Stimulated activated CD4-positive, alpha-beta T cell treated with anti-CD3 and anti-CD28 coated beads, Interleukin-12 subunit alpha, Interleukin-12 subunit beta, amount 100 ng/mL, for 24 hours (primary cell): ENCODE measurements around the gene TMEM121.
A peak's percentile ranks its signal among the peaks of the same experiment; 100 is the strongest.
"Not testable (repeated sequence)": the region's sequence is repeated elsewhere in the genome, so short reads cannot be mapped to it uniquely, and the experiment has no call there.

Source experiments
- DNase-seq, 2 experiments: peaks; one replicate each; pipeline ENCODE4 v3.0.0-alpha.2; 2020; ENCODE audit warnings: low read depth in 2 of 2

The TMEM121 gene

DNA sequence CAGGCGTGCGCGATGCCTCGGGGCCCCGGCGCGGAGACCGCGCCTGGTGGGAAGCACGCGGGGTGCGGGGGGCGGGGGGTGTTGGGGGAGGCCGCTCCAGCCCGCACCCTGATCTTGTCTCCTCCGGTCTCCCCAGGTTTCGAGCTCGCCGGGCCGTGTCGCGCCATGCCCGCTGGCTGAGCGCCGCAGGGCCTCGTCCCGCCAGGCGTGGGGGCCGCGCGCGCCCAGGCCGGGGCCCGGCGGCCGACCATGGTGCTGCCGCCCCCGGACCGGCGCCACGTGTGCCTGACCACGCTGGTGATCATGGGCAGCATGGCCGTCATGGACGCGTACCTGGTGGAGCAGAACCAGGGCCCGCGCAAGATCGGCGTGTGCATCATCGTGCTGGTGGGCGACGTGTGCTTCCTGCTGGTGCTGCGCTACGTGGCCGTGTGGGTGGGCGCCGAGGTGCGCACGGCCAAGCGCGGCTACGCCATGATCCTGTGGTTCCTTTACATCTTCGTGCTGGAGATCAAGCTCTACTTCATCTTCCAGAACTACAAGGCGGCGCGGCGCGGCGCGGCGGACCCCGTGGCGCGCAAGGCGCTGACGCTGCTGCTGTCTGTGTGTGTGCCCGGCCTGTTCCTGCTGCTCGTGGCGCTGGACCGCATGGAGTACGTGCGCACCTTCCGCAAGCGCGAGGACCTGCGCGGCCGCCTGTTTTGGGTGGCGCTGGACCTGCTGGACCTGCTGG, 2.4 kb downstream of the TMEM121 start:
- DNase-seq: no peak

DNA sequence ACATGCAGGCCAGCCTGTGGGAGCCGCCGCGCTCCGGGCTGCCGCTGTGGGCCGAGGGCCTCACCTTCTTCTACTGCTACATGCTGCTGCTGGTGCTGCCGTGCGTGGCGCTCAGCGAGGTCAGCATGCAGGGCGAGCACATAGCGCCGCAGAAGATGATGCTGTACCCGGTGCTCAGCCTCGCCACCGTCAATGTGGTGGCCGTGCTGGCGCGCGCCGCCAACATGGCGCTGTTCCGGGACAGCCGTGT, 2.9 kb downstream of the TMEM121 start:
- no peak for DNase-seq

DNA sequence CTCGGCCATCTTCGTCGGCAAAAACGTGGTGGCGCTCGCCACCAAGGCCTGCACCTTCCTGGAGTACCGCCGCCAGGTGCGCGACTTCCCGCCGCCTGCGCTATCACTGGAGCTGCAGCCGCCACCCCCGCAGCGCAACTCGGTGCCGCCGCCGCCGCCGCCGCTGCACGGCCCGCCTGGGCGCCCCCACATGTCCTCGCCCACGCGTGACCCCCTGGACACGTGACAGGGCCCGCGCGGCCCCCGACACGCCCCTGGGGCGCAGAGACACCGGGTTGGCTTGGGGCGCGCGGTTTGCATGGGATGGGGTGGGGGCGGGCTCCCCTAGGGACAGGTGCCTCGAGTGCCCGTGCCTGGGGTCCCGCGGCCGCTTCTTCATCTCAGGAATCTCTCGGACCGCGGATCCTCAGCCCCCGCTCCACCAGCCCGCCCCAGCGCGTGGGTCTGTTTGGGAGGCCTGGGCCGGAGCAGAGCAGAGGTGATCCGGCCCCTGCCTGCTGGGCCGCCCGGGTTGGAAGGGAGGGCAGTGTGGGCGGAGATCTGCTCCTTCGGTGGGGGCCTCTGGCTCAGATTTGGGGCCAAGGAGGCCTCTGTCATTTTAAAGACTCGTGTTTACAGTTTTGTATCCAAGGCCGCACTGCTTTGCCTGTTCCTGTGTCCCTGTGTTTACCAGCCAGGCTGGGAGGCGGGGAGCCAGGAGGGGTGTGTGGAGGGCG, 3.3 kb downstream of the TMEM121 start:
- DNase-seq: peak in 1 of 2 experiments; percentile 36

DNA sequence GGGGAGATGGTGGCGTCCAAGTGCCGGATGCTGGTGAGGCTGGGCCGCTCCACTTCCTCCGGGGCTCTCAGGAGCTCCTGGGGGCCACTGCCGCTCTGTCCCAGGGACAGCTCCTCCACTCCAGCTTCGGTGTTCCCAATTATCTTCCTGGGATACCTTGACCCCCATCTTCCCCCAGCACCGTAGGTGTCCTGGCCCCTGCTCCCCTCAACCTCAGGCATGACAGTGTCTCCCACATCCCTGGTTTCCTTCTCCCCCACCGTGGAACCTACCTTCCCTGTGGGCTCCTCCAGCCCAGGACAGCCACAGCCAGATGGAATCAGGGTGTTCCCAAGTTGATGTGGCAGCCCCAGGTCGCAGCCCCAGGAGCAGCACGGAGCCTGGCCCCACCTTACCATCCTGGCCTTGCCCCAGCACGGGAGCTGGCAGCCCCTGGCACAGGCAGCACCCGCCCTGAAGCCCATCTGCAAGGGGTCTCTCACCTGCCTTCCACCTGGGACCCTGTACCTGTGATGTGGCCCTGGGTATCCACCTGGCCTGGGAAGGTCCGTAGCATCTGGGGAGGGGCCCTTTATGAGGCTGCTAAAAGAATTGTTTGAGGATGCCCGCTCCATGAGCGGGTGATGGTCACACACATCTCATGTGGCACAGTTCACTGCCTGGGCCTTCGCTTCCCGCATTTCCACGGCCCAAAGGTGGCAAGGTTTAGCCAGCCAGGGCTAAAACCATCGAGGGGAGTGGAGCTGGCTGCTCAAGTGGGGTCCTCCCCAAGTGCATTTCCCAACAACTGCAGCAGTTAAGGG, 4.1 kb downstream of the TMEM121 start:
- no peak for DNase-seq

DNA sequence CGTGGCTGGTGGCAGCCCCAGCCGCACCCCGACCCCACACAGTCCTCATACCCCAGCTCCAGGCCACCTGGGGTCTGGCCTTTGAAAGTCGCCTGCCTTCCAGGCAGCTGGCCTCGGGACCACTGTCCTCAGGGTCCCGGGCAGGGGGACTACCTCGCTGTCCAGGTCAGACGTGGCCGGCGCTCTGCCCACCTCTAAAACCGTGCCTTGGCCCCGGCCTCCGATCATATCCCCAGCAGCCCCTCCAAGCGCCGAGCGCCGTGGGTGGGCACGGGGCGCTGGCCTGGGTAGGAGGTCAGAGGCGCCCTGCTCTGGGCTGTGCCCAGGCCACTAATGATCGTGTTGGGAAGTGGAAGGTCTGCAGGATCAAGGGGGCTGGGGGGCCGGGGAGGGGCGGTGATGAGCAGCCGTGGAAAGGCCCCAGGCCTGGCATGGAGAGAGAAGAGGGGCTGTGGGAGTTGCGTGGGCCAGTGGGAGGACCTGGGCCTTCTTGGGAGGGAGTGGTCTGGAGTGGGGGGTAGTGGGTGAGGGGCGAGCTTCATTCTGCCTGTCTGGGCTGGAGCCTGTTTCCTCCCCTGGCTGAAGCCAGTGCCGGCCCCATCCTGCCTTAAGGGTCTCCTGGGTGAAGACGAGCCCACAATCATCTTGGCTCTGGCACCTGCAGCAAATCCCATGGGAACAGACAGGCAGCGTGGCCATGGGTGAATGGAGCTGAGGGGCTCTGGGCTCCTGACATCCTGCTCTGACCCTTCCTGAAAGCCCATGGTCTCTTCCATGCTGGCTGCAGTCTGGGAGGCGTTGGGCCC, 4.9 kb downstream of the TMEM121 start:
- DNase-seq: no peak

DNA sequence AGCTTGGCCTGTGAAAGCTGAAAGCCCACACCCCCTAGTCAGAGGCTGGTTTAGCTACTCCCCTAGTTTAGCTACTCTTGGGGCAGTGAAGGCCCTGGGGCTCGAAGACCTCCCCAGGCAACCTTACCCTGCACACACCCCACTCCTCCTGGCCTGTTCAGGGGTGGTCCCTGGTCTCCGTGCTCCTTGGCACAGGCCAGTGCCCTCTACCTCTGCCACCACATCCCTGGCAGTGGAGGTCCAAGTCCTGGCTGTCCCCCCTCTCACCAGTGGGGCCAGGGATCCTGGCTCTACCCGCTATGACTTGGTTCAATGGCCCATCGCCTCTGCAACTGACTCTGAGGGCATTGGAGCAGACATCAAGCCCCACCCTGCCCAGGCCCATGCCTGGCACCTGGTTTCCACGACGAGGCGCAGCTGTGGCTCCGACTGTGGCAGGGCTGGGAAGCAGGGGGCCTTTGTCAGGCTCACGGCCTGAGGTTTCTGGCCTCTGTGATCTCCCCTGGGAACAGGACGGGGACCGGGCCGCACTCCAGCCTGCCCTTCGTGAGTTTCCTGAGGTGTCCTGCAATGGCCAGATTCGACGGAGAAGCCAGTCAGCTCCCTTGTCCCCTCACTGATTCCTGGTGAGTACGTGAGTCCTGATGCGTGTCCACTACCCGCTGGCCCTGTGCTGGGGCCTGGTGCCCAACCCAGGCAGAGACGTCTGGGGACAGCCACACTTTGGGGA, 5.7 kb downstream of the TMEM121 start:
- DNase-seq: no peak

DNA sequence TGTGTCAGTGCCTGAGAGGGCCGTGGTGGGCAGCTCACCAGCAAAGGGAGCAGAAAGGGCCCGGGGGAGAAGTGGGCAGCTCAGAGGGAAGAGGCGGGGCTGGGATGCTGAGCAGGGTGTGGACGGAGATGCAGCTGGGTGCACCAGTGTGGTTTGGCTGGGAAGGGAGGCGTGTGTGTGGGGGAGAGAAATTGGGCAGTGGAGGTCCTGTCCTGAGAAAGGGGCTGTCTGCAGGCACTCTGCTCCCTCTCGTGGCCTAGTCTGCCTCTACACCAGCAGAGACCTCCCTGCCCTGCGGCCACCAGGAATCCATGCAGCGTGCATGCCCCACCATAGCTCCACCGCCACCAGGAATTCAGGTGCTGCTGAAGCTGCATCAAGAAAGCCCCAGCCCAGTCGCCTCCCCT, 6.4 kb downstream of the TMEM121 start:
- DNase-seq: no peak

DNA sequence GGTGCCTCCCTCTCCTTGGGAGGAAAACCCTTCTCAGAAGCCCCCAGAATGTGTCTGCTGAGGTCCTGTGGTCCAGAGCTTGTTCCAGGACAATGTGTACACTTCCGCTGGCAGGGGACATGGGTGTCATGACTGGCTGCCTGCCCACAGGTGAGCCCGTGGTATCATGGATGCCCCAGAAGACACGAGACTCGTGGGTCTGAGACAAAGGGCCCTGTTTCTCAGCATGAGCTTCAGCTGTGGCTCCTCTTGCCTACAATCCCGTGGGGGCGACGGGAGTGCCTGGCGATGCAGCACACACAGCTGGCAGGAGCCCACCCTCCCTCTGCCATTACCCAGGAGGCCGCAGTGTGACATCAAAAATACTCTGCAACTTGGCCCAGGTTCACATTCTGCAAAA, 7.0 kb downstream of the TMEM121 start:
- DNase-seq: no peak

DNA sequence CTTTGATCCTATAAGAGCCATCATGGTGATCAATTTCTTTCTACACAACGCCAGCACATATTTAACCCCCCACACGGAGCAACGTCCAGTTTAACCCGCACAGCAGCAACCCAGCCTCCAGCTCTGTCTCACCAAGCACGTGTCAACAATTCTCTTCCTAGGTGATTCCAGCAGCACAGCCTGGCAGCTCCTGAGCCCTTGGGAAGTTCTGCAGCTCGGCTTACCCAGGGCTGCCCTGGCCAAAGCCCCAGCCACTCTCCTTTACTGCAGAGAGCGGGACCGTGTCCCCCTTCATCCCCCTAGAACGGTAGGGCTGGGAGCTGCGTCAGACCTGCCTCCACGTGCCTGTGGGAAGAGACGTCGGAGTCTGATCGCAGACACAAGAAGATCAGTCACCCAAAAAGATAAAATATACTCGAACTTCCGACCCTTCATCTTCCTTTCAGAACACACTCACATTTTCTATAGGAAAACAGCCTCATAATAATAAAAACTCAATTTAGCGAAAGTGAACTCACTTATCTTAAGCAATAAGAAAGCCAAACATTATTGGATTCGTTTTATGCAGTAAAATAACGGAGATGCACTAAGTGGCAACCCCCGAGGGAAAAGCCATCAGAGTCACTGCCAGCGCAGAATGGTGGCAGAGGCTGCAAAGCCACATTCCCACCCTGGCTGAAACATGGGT, 7.6 kb downstream of the TMEM121 start:
- no peak for DNase-seq

DNA sequence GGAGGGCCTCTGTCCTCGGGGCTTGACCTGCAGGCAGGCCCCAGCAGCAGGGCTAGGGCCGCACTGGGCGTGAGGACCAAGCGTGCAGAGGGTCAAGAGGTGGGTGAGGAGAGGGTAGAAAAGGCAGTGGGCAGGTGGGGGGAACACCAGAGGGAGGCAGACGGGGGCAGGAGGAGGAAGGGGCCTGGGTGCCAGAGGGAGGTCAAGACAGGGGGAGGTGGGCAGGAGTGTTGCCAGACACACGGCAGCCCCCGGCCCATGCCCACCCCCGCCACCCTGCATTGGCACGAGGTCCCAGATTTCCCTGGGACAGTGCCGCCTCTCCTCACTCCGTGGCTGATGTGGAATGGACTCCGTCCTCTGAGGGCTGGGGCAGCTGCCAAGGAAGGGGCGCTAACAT, 8.2 kb downstream of the TMEM121 start:
- DNase-seq: no peak

DNA sequence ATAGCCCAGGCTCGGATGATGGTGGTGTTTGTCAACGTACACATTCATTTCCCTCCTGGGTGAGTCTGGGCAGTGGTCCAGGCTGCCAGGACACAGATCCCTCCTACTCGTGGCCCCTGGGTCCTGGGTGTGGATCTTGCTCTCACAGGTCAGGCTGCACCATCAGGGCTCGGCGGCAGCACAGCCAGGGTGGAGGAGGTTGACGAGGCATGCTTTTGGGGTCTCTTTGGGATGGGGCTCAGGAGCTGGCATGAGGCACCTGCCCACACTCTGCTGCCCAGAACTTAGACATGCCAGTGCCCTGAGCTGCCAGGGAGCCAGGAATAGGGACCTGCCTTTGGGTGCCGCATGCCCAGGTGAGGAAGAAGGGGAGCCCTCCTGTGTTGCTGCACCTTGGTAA, 9.7 kb downstream of the TMEM121 start:
- DNase-seq: no peak

DNA sequence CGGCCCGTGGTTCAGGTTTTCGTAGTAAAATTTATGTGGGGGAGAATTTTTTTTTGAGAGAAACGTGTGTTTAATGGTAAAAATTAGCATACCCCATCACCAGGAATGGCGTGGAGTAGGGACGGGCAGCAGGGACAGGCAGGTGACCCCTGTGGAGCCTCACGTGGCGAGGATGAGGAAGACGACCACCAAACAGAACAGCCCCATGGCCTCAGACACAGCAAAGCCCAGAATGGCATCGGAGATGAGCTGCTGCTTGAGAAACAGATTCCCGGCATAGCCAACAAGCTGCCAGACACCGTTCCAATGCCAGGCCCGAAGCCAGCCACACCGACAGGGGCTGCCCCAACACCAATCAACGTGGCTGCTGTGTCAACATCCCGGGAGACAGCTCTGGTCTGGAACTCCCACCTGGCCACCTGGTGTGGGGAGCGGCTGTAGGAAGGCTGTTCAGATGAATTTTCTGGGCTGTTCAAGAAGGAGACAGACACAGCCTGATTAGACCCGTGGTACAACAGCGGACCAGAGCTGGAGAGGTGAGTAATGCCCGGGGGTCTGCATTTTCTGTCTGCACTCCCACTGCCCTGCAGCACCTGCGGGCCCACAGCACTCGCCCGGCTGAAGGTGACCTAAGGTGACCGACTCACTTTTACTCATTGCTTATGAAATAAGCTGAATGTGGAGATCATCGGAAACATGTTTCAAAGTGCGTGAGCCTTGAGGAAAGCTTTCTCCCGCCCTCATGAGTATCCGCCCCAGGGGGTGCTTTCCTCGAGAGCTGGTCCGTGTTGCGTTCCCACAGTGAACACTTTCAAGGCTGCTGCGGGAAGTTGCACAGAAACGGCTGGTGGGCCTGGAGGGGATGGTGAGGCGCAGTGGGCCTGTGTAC, 10.6 kb downstream of the TMEM121 start:
- no peak for DNase-seq

DNA sequence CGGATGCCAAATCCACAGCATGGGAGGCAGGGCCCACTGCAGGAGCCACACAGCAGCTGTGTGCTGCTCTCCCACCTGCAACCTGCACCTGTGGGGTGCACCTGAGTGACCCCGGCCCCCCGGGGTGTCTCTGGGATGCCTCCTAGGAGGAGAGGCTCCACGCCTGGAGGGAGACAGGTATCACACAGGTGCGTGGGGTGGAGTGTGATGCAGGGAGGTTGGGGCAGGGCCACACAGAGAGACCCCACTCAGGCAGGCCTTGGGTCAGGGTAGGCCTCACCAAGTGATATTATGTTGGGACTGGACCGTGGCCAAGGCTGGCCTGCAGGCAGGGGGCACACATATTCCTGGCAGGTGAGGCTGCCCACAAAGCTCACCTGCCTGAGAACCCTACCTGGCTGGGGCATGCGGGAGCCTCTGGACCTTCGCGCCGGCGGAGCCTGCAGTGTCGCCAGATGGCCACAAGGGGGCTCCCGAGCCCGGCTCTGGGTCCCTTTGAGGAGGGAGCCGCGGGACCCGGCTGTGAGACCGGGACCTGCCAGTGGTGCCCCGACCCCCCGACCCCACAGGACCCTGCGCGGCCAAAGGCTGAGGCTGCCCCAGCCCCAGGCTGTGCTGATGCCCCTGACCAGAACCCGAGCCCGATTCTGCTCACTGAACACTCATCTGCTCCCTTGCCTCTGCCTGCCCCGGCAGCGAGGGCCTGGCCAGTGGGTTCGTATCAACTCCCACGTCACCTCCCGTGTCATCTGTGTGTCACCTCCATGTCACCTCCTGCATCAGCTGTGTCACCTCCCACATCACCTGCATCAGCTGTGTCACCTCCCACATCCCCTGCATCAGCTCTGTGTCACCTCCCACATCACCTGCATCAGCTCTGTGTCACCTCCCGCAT, 11.4 kb downstream of the TMEM121 start:
- DNase-seq: peak in 1 of 2 experiments; percentile 66

DNA sequence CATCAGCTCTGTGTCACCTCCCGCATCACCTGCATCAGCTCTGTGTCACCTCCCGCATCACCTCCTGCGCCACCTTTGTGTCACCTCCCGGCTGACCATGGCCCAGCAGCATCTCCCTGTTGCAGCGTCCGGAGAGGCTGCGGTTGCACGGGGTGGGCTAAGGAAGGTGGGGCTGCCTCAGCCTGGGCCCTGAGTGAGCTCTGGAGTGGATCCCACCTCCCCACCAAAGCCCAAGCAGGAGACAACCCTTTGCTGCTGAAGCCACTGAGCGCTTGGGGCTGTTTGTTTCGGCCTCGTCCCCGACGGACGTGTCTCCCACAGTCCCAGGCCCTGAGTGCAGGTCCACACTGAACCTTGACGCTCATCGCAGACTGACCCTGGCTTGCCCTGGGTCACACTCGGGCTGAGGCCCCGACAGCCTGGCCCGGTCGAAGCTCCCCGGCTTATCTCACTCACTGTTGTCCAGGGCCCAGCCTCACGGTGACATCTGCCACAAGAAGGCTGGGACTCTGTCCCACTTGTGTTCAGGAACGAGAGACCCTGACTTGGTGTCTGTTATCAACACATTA, 12.2 kb downstream of the TMEM121 start:
- DNase-seq: no peak

DNA sequence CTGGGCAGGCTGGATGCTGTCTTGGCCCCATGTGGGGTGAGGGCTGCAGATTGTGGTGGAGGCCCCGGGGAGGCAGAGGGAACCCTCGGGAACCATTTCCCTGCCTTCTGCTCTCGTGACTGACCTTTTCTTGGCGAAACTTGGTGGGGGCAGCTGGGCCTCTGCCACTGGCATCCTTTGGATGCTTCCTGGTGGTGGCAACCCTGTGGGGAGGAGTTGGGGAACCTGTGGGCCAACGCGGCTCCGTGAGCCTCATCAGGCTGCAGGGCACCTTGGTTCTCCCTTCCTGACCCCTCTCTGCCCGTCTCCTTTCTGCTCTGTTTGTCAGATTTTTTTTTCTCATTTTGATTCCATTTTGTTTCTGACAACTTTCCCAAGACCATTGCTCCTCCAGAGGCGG, 14.4 kb downstream of the TMEM121 start:
- no peak for DNase-seq

DNA sequence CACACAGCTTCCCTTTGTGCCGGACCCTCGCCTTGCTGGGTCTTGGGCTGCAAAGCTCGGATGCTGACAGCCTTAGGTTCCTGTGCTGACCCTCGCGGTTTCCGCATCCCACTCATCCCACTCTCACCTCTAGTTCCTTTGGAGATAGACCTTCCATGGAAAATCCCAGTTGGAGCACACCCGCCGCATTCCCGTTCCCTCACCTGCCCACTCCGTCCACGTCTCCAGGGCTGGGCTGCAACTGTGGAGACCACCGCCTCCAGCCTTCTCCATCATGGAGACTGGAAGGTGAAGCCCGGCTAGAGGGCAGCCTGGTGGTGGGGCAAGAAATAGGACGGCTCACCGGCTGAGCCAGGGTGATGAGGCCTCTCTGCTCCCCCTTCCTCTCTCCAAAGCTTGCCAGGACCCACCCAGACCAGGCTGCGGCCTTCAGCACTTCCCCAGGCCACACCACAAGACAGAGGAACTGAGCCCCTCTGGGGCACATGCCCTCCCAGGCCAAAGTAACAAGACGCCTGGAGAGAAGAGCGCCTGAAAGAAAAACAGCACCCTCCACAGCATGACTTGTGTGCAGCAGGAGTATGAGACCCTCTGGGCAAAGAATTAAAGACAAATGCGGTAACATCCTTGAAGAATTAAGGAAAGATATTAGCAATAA, 15.0 kb downstream of the TMEM121 start:
- no peak for DNase-seq

DNA sequence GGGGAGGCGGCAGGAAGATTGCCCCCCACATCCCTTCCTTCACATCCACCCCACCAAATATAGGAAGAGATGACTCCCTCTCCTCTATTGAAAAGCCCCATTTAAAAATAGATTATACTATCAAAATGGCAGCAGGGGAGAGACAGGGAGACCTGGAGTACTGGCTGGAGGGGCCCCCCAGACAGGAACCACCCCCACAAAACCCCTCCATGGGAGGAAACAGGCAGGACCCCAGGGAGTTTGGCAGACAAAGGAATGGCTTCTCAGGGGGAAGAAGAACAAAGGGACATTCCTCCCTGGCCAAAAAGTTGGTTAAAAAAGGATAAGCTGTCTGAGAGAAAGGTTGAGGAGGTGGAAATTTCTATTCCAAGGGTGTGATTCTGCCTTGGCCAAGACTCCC, 19.3 kb downstream of the TMEM121 start:
- not testable (repeated sequence) for DNase-seq

DNA sequence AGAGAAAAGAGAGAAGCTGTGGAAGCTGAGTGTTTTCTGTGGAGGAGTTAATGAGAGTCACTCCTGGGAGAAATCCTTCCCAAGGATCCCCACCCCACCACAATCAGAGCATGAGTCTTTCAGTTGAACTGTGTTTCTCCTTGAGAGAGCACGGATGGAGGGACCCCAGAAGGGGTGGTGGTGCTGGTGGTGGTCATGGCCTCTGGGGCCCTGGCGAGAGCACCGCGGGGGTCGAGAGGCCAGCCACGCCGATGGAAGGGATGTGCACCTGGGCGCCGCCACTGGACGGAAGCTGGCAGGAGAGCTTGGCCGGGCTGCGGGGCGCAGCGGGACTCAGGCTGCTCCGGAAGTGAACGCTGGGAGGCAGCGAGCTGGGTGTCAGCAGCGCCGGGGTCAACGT, 20.0 kb downstream of the TMEM121 start:
- not testable (repeated sequence) for DNase-seq
